Endothelial cell of umbilical vein (primary cell): ENCODE measurements around the gene EGFL7. TPM values are rescaled to one million over a fixed set of nuclear protein-coding genes. Genes with fewer than 3 reads are reported as not detected.

Experiments
- BruUV-seq: library from RNA; stranded (reverse); fragments of 400-500 nt; replicated peaks from 2 replicates; lab custom pipeline; 2021; lab: Mats Ljungman, UMichigan
- CTCF ChIA-PET: fragments of 300-600, 350-600 bp; sonication (Branson Sonifier 250); formaldehyde crosslinking; loops from one replicate; lab custom pipeline; 2021; ENCODE audit warnings: antibody characterized with exemption, inconsistent platforms; lab: Charles Lee
- POLR2A ChIA-PET: fragments of 300-600, 350-600 bp; sonication (Branson Sonifier 250); formaldehyde crosslinking; loops from one replicate; lab custom pipeline; 2021; ENCODE audit warnings: antibody characterized with exemption, inconsistent platforms; lab: Charles Lee
- DNase-seq: peaks from one replicate; pipeline ENCODE4 v3.0.0-alpha.2; 2011; ENCODE audit warnings: low read depth, low spot score
- FAIRE-seq: peaks from 2 replicates; lab custom pipeline; 2011; peaks lifted over from hg19 to GRCh38; lab: Jason Lieb, UNC
- H2AFZ ChIP-seq: 2 replicates; pipeline ENCODE4 v1.6.0; 2012; ENCODE audit warnings: low read depth, low read length, control low read depth, inconsistent platforms
- H3K27ac ChIP-seq: 2 replicates; pipeline ENCODE4 v1.5.1; 2011; ENCODE audit warnings: low read depth, mild to moderate bottlenecking, control low read depth, low read length, moderate library complexity; ENCODE audit not compliant: insufficient read depth
- H3K27me3 ChIP-seq, 2 experiments: 2 replicates each; pipeline versions ENCODE4 v1.6.0 to v1.6.1; 2011; ENCODE audit warnings: low read length in 2 of 2, mixed read lengths in 1 of 2; ENCODE audit not compliant: control insufficient read depth in 2 of 2, insufficient read depth in 2 of 2
- H3K36me3 ChIP-seq, 2 experiments: 2 replicates in 1 of 2; 3 replicates in 1 of 2; pipeline ENCODE4 v1.5.1; 2011; ENCODE audit warnings: low read length in 2 of 2, mild to moderate bottlenecking in 1 of 2, moderate library complexity in 1 of 2; ENCODE audit not compliant: control insufficient read depth in 2 of 2, insufficient read depth in 2 of 2; ENCODE audit errors: extremely low read depth in 1 of 2
- H3K4me1 ChIP-seq: 3 replicates; pipeline ENCODE4 v1.5.1; 2011; ENCODE audit warnings: mild to moderate bottlenecking, low read length; ENCODE audit not compliant: control insufficient read depth, insufficient read depth; ENCODE audit errors: extremely low read depth
- H3K4me2 ChIP-seq: 2 replicates; pipeline ENCODE4 v1.6.1; 2011; ENCODE audit warnings: low read length, control low read depth, mixed read lengths; ENCODE audit not compliant: insufficient read depth
- H3K4me3 ChIP-seq, 3 experiments: fragments of 200-600 bp in 1 of 3; sonication (generic), shearing (Covaris generic) in 1 of 3; replicated peaks in 1 of 3; 2 replicates each; pipeline ENCODE4 v1.5.1; 2011 to 2016; ENCODE audit warnings: control low read depth in 3 of 3, low read length in 3 of 3, mild to moderate bottlenecking in 2 of 3, inconsistent platforms in 1 of 3, low read depth in 1 of 3, moderate library complexity in 1 of 3; ENCODE audit not compliant: insufficient read depth in 1 of 3
- H3K79me2 ChIP-seq: 2 replicates; pipeline ENCODE4 v1.6.0; 2012; ENCODE audit warnings: low read length, inconsistent platforms; ENCODE audit not compliant: control insufficient read depth, insufficient read depth
- H3K9ac ChIP-seq: replicated peaks from 2 replicates; pipeline ENCODE3; 2011; ENCODE audit warnings: low read length, control low read depth; ENCODE audit not compliant: insufficient read depth; ENCODE audit errors: extremely low read depth
- H3K9me1 ChIP-seq: replicated peaks from 3 replicates; pipeline ENCODE4 v1.6.0; 2011; ENCODE audit warnings: mild to moderate bottlenecking, low read length; ENCODE audit not compliant: control insufficient read depth, insufficient read depth; ENCODE audit errors: extremely low read depth
- H3K9me3 ChIP-seq: replicated peaks from 2 replicates; pipeline ENCODE4 v1.5.1; 2012; ENCODE audit warnings: low read length, inconsistent platforms; ENCODE audit not compliant: control insufficient read depth, insufficient read depth
- H4K20me1 ChIP-seq: replicated peaks from 2 replicates; pipeline ENCODE3; 2011; ENCODE audit warnings: mild to moderate bottlenecking, low read length; ENCODE audit not compliant: control insufficient read depth, insufficient read depth; ENCODE audit errors: extremely low read depth
- CTCF ChIP-seq, 2 donors: IDR thresholded peaks; 1 replicate in 1 of 2; 2 replicates in 1 of 2; pipeline ENCODE4 v1.5.1; 2011; ENCODE audit warnings: low read length in 2 of 2, mild to moderate bottlenecking in 2 of 2, moderate library complexity in 2 of 2, control low read depth in 1 of 2, inconsistent platforms in 1 of 2, low read depth in 1 of 2; ENCODE audit not compliant: insufficient read depth in 1 of 2; ENCODE audit errors: extremely low read depth in 1 of 2
- EZH2 ChIP-seq: IDR thresholded peaks from 2 replicates; pipeline ENCODE4 v1.6.1; 2012; ENCODE audit warnings: borderline replicate concordance, low read depth, mild to moderate bottlenecking, moderate library complexity, low read length, inconsistent platforms; ENCODE audit not compliant: severe bottlenecking
- FOS ChIP-seq: IDR thresholded peaks from 2 replicates; pipeline ENCODE4 v1.6.1; 2011; ENCODE audit warnings: mild to moderate bottlenecking, low read length, moderate library complexity, borderline replicate concordance; ENCODE audit not compliant: insufficient read depth
- GATA2 ChIP-seq: IDR thresholded peaks from 2 replicates; pipeline ENCODE4 v1.7.0; 2011; ENCODE audit warnings: low read depth, mild to moderate bottlenecking, moderate library complexity, mixed read lengths, low read length; ENCODE audit not compliant: insufficient read length, insufficient read depth
- JUN ChIP-seq: IDR thresholded peaks from 2 replicates; pipeline ENCODE4 v1.6.1; 2011; ENCODE audit warnings: borderline replicate concordance, low read depth; ENCODE audit not compliant: insufficient read length, insufficient read depth
- MAX ChIP-seq: IDR thresholded peaks from 2 replicates; pipeline ENCODE4 v1.6.1; 2011; ENCODE audit not compliant: insufficient read depth, insufficient read length
- MYC ChIP-seq: IDR thresholded peaks from one replicate; pipeline ENCODE4 v1.6.1; 2011; ENCODE audit warnings: mild to moderate bottlenecking, low read depth, low read length
- POLR2A ChIP-seq: IDR thresholded peaks from 2 replicates; pipeline ENCODE4 v1.6.1; 2012; ENCODE audit warnings: low read depth, mild to moderate bottlenecking, control low read depth, low read length
- POLR2AphosphoS5 ChIP-seq: IDR thresholded peaks from 2 replicates; pipeline ENCODE4 v1.6.1; 2012; ENCODE audit warnings: low read depth, mild to moderate bottlenecking, control low read depth, low read length, moderate library complexity; ENCODE audit not compliant: insufficient read depth
- dilution Hi-C: fragments of 300-500 bp; cut with MboI; formaldehyde crosslinking; loops from one replicate; pipeline ENCODE4 v1.15.0; 2019; ENCODE audit warnings: low sequenced_read_pairs; ENCODE audit not compliant: extremely low pct_ligation_motif_present
- intact Hi-C: fragments of 100-400 bp; cut with micrococcal nuclease; formaldehyde crosslinking; loops from one replicate; pipeline ENCODE4 v1.10.0; 2022
- polyA plus RNA-seq, 4 experiments: library from polyadenylated mRNA; depleted of rRNA in 3 of 4; stranded (reverse) in 3 of 4; unstranded in 1 of 4; fragments of >200 nt; gene quantifications; 2 replicates each; pipeline versions ENCODE4 v1.2.1 to v1.2.3, GENCODE V29; 2011 to 2012; ENCODE audit warnings: missing spikeins in 1 of 4
- total RNA-seq: library from RNA; stranded (reverse); gene quantifications from 2 replicates; pipeline ENCODE4 v1.2.3, GENCODE V29; 2021

EGFL7 gene
- total and polyA plus RNA-seq, 2 donors (not counting 3 experiments of a cell fraction or from before 2014, with no cell fraction given), result 1,043 to 1,377 TPM

GRCh38 chr9:136657974-136658848, 4.5 kb upstream of the EGFL7 start:
- BruUV-seq, result no TSS peak
- no peaks in the 10 kb centered on the region for H3K36me3 ChIP-seq
- FAIRE-seq, result no peak
- H3K27ac ChIP-seq, result peak overlapping the region; percentile 98
- peaks cover 75% of the 10 kb centered on the region for H3K4me1 ChIP-seq
- CTCF ChIA-PET, result interaction anchor here (0.7 to 5.0 kb wide), 2 partner anchors 10 to 13 kb away, joined by 3 to 59 read pairs; no protein-coding TSS in a partner anchor
- H3K9me3 ChIP-seq, result no peaks in the 10 kb centered on the region
- intact Hi-C loops (no loop called here), dilution Hi-C loops (no loop called here)
- POLR2A ChIA-PET, result interaction anchor here (1.6 kb wide), 1 partner anchor 11 kb away, joined by 3 read pairs; no protein-coding TSS in a partner anchor
- no peaks in the 10 kb centered on the region for H3K9me1 ChIP-seq
- H3K9ac ChIP-seq, result peak overlapping the region; percentile 49
- H3K4me3 ChIP-seq, result peak overlapping the region in 1 of 3 experiments; percentile 19
- H3K79me2 ChIP-seq, result peaks cover 30% of the 10 kb centered on the region
- TF ChIP-seq EZH2, result no peak
- no peak for TF ChIP-seq GATA2
- TF ChIP-seq POLR2A, result no peak
- TF ChIP-seq FOS, result no peak
- no peak for TF ChIP-seq JUN
- TF ChIP-seq MAX, result no peak
- no peak for TF ChIP-seq POLR2AphosphoS5
- no peak for TF ChIP-seq CTCF (IDR thresholded peaks at IDR 0.05; ENCODE audit: extremely low read depth in 1 of 2, insufficient read depth in 1 of 2, low read depth in 1 of 2, low read length in 2 of 2)
- TF ChIP-seq MYC, result no peak
- no peak overlapping the region for H2AFZ ChIP-seq
- DNase-seq, result peak; percentile 22
- no peaks in the 10 kb centered on the region for H3K27me3 ChIP-seq
- no peaks in the 10 kb centered on the region for H4K20me1 ChIP-seq
- H3K4me2 ChIP-seq, result peak overlapping the region; percentile 26
